Esophagus muscularis mucosa (tissue), 4 donors: ENCODE measurements around the gene MSMB. TPM values are rescaled to one million over a fixed set of nuclear protein-coding genes. Genes with fewer than 3 reads are reported as not detected.

Source experiments
- DNase-seq: peaks from one replicate; pipeline ENCODE4 v3.0.0-alpha.2; 2017; ENCODE audit errors: extremely low spot score
- H3K27ac ChIP-seq, 4 donors: fragments of 200-600 bp; sonication (generic); replicated peaks in 1 of 4; 1 replicate in 3 of 4; 2 replicates in 1 of 4; pipeline ENCODE4 v1.5.1; 2016 to 2019; ENCODE audit warnings: mild to moderate bottlenecking in 1 of 4
- H3K27me3 ChIP-seq, 4 donors: fragments of 200-600 bp; sonication (generic); one replicate each; pipeline versions ENCODE4 v1.5.1 to v1.6.0; 2016 to 2019
- H3K36me3 ChIP-seq, 4 donors: fragments of 200-600 bp; sonication (generic); one replicate each; pipeline ENCODE4 v1.5.1; 2016 to 2019
- H3K4me1 ChIP-seq, 4 donors: fragments of 200-600 bp; sonication (generic); one replicate each; pipeline ENCODE4 v1.5.1; 2016 to 2019
- H3K4me3 ChIP-seq, 4 donors: fragments of 200-600 bp; sonication (generic); 1 replicate in 2 of 4; 2 replicates in 2 of 4; pipeline ENCODE4 v1.5.1; 2016 to 2019; ENCODE audit warnings: mild to moderate bottlenecking in 4 of 4, moderate library complexity in 1 of 4
- H3K9me3 ChIP-seq, 4 donors: fragments of 200-600 bp; sonication (generic); 1 replicate in 3 of 4; 2 replicates in 1 of 4; pipeline ENCODE4 v1.5.1; 2016 to 2019
- CTCF ChIP-seq, 3 experiments: fragments of 200-600 bp in 2 of 3; fragments of 450-650 bp in 1 of 3; sonication (generic) in 2 of 3; IDR thresholded peaks; one replicate each; pipeline ENCODE4 v1.5.1; 2017 to 2019; ENCODE audit warnings: antibody characterized with exemption in 3 of 3, mild to moderate bottlenecking in 2 of 3, moderate library complexity in 1 of 3
- EP300 ChIP-seq: sonication (generic); formaldehyde crosslinking; IDR thresholded peaks from one replicate; pipeline ENCODE4 v1.6.1; 2017; ENCODE audit warnings: antibody characterized with exemption
- POLR2A ChIP-seq: fragments of 450-650 bp; IDR thresholded peaks from one replicate; pipeline ENCODE4 v1.6.1; 2017; ENCODE audit warnings: antibody characterized with exemption, moderate library complexity, mild to moderate bottlenecking, low read depth
- POLR2AphosphoS5 ChIP-seq, 2 donors: sonication (generic); formaldehyde crosslinking; IDR thresholded peaks; one replicate each; pipeline ENCODE4 v1.6.1; 2017; ENCODE audit warnings: antibody characterized with exemption in 2 of 2
- WGBS: methylation state at CpG from one replicate; pipeline ENCODE4 v1.1.5; 2018; 5-methylcytosine and 5-hydroxymethylcytosine counted together
- intact Hi-C: fragments of 100-400 bp; cut with DNase I; formaldehyde crosslinking; loops from one replicate; pipeline ENCODE4 v1.15.1; 2023
- total RNA-seq, 4 donors: library from RNA; depleted of rRNA; stranded (reverse); fragments of >200 nt; gene quantifications; one replicate each; pipeline versions ENCODE4 v1.1.0 to v1.2.1, GENCODE V29; 2016

MSMB gene
- total RNA-seq, 4 donors from 2014 or later = not detected

- H3K36me3 ChIP-seq = no peaks in the 10 kb centered on the region
- intact Hi-C loops = no loop called here
- H3K9me3 ChIP-seq = peaks cover 0 to 8% (median 2%) of the 10 kb centered on the region in 4 donors
- TF ChIP-seq POLR2A = no peak
- TF ChIP-seq CTCF (IDR thresholded peaks at IDR 0.05) = no peak
- TF ChIP-seq EP300 = no peak
- no peak for TF ChIP-seq POLR2AphosphoS5 (IDR thresholded peaks at IDR 0.05)
- no peak overlapping the region for H3K27ac ChIP-seq
- peaks cover 0 to 3% (median 0%) of the 10 kb centered on the region in 4 donors for H3K27me3 ChIP-seq
- no peaks in the 10 kb centered on the region for H3K4me1 ChIP-seq
- no peak overlapping the region for H3K4me3 ChIP-seq
- DNase-seq = no peak
These were observed 11.0 kb upstream of the MSMB start for GRCh38 chr10:46057038-46057437.

GRCh38 chr10:46055771-46056170 is 9.7 kb upstream of the MSMB start:
- Histone ChIP-seq H3K27ac (no peak overlapping the region), H3K27me3 (peaks cover 0 to 10% (median 0%) of the 10 kb centered on the region in 4 donors), H3K4me1 (peaks cover 0 to 7% (median 0%) of the 10 kb centered on the region in 4 donors), H3K4me3 (no peak overlapping the region), H3K9me3 (peaks cover 0 to 8% (median 2%) of the 10 kb centered on the region in 4 donors), H3K36me3 (no peaks in the 10 kb centered on the region)
- intact Hi-C loops = no loop called here
- WGBS = 74% methylated on average over 4 of the region's 4 CpGs
- DNase-seq = no peak
- TF ChIP-seq EP300 = no peak
- no peak for TF ChIP-seq POLR2A
- no peak for TF ChIP-seq CTCF (IDR thresholded peaks at IDR 0.05)
- TF ChIP-seq POLR2AphosphoS5 (IDR thresholded peaks at IDR 0.05) = no peak

- 67% methylated on average over 9 of the region's 9 CpGs for WGBS
- Histone ChIP-seq H3K27me3 (peaks cover 0 to 11% (median 0%) of the 10 kb centered on the region in 4 donors), H3K27ac (no peak overlapping the region), H3K4me3 (no peak overlapping the region), H3K4me1 (peaks cover 0 to 11% (median 0%) of the 10 kb centered on the region in 4 donors), H3K36me3 (no peaks in the 10 kb centered on the region), H3K9me3 (peaks cover 0 to 8% (median 2%) of the 10 kb centered on the region in 4 donors)
- TF ChIP-seq POLR2A (no peak), POLR2AphosphoS5 (IDR thresholded peaks at IDR 0.05) (no peak), EP300 (no peak), CTCF (IDR thresholded peaks at IDR 0.05) (no peak)
- intact Hi-C loops = no loop called here
- DNase-seq = no peak
These were observed 7.7 kb upstream of the MSMB start for GRCh38 chr10:46053534-46054434.

GRCh38 chr10:46052791-46053375 is 6.8 kb upstream of the MSMB start:
- DNase-seq = no peak
- Histone ChIP-seq H3K36me3 (no peaks in the 10 kb centered on the region), H3K4me1 (peaks cover 0 to 11% (median 0%) of the 10 kb centered on the region in 4 donors), H3K27me3 (peaks cover 0 to 20% (median 0%) of the 10 kb centered on the region in 4 donors), H3K27ac (no peak overlapping the region), H3K4me3 (no peak overlapping the region), H3K9me3 (peaks cover 0 to 8% (median 2%) of the 10 kb centered on the region in 4 donors)
- intact Hi-C loops = no loop called here
- 91% methylated on average over 5 of the region's 6 CpGs for WGBS
- TF ChIP-seq POLR2A (no peak), EP300 (no peak), POLR2AphosphoS5 (IDR thresholded peaks at IDR 0.05) (no peak), CTCF (IDR thresholded peaks at IDR 0.05) (no peak)
